Ishikawa (cell line): ENCODE results near the gene GAS2.

ENCODE experiments used
- CEBPB ChIP-seq: IDR thresholded peaks from 2 replicates; pipeline ENCODE4 v1.6.1; 2012
- CREB1 ChIP-seq: IDR thresholded peaks from 2 replicates; pipeline ENCODE4 v1.6.1; 2012; ENCODE audit warnings: low read depth
- EGR1 ChIP-seq: IDR thresholded peaks from 2 replicates; pipeline ENCODE4 v1.6.1; 2012
- EP300 ChIP-seq: IDR thresholded peaks from 2 replicates; pipeline ENCODE4 v1.6.1; 2012; ENCODE audit warnings: borderline replicate concordance
- FOXM1 ChIP-seq: IDR thresholded peaks from 2 replicates; pipeline ENCODE4 v1.6.1; 2012; ENCODE audit warnings: low read depth, borderline replicate concordance
- NFIC ChIP-seq: IDR thresholded peaks from 2 replicates; pipeline ENCODE4 v1.6.1; 2012
- RAD21 ChIP-seq: IDR thresholded peaks from 2 replicates; pipeline ENCODE4 v1.6.1; 2012; ENCODE audit warnings: low read depth
- TAF1 ChIP-seq: IDR thresholded peaks from 2 replicates; pipeline ENCODE4 v1.6.1; 2012; ENCODE audit warnings: low read depth, mild to moderate bottlenecking
- TCF12 ChIP-seq: IDR thresholded peaks from 2 replicates; pipeline ENCODE4 v1.6.1; 2012; ENCODE audit warnings: low read depth
- TEAD4 ChIP-seq: IDR thresholded peaks from 2 replicates; pipeline ENCODE4 v1.6.1; 2012
- USF1 ChIP-seq: IDR thresholded peaks from 2 replicates; pipeline ENCODE4 v1.6.1; 2012
- YY1 ChIP-seq: IDR thresholded peaks from 2 replicates; pipeline ENCODE4 v1.6.1; 2012; ENCODE audit warnings: low read depth
- ZBTB7A ChIP-seq: IDR thresholded peaks from 2 replicates; pipeline ENCODE4 v1.6.1; 2012; ENCODE audit warnings: low read depth
- TF ChIP-seq, protein P1 (sequence below): IDR thresholded peaks from 2 replicates; pipeline ENCODE4 v1.6.1; 2012; ENCODE audit warnings: low read depth, mild to moderate bottlenecking
- TF ChIP-seq, protein P2 (sequence below): IDR thresholded peaks from 2 replicates; pipeline ENCODE4 v1.6.1; 2012

The GAS2 gene

DNA sequence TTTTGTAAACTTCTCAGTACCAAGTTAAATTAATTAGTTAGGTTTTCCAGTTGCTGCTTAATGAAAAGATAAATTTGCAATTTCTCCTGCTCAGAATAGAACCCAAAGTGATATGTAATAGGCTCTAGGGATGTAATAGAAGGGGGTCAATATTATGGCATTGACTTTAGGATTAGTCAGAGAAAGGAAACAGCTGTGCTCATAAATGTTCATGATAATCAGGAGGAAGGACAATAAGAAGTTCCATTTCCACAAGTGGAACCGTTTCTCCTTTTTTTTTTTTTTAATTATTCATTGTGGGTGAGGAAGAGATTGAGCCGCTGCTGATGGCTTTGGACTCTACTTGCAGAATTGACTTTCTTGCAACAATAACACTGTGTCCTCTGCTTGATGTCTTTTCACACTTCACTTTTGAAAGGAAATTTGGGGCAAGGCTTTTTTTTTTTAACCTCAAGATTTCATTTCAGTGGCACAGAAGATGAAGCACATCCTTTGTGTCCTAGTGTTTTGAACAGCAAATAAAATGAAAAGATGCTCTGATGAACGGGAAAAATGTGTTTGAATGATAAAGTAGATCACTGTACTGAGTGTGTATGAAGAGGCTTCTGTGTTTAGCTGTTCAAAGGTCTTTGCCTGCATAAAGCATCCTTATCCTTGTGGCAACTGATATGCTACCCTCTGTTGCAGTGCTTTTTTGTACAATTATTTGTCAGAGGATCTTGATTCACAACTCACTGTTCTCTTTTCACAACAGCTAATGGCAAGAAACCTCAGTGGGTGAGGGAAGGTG, 62.4 kb downstream of the GAS2 start:
- no peak for TF ChIP-seq TAF1
- no peak for TF ChIP-seq NFIC
- no peak for TF ChIP-seq EGR1
- TF ChIP-seq RAD21: no peak
- no peak for TF ChIP-seq FOXM1
- TF ChIP-seq, protein P1, sequence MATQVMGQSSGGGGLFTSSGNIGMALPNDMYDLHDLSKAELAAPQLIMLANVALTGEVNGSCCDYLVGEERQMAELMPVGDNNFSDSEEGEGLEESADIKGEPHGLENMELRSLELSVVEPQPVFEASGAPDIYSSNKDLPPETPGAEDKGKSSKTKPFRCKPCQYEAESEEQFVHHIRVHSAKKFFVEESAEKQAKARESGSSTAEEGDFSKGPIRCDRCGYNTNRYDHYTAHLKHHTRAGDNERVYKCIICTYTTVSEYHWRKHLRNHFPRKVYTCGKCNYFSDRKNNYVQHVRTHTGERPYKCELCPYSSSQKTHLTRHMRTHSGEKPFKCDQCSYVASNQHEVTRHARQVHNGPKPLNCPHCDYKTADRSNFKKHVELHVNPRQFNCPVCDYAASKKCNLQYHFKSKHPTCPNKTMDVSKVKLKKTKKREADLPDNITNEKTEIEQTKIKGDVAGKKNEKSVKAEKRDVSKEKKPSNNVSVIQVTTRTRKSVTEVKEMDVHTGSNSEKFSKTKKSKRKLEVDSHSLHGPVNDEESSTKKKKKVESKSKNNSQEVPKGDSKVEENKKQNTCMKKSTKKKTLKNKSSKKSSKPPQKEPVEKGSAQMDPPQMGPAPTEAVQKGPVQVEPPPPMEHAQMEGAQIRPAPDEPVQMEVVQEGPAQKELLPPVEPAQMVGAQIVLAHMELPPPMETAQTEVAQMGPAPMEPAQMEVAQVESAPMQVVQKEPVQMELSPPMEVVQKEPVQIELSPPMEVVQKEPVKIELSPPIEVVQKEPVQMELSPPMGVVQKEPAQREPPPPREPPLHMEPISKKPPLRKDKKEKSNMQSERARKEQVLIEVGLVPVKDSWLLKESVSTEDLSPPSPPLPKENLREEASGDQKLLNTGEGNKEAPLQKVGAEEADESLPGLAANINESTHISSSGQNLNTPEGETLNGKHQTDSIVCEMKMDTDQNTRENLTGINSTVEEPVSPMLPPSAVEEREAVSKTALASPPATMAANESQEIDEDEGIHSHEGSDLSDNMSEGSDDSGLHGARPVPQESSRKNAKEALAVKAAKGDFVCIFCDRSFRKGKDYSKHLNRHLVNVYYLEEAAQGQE: no peak
- TF ChIP-seq YY1: no peak
- TF ChIP-seq EP300: no peak
- TF ChIP-seq, protein P2, sequence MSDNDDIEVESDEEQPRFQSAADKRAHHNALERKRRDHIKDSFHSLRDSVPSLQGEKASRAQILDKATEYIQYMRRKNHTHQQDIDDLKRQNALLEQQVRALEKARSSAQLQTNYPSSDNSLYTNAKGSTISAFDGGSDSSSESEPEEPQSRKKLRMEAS: no peak
- no peak for TF ChIP-seq USF1
- no peak for TF ChIP-seq ZBTB7A
- no peak for TF ChIP-seq CEBPB
- no peak for TF ChIP-seq TCF12
- TF ChIP-seq CREB1: no peak
- TF ChIP-seq TEAD4: no peak

- TF ChIP-seq, protein P1: no peak
- TF ChIP-seq RAD21: peak; percentile 33; the same call in 1 of the 2 replicates
- TF ChIP-seq TCF12: no peak
- no peak for TF ChIP-seq FOXM1
These were observed 63.9 kb downstream of the GAS2 start for GRCh38 chr11:22730319-22730718.

DNA sequence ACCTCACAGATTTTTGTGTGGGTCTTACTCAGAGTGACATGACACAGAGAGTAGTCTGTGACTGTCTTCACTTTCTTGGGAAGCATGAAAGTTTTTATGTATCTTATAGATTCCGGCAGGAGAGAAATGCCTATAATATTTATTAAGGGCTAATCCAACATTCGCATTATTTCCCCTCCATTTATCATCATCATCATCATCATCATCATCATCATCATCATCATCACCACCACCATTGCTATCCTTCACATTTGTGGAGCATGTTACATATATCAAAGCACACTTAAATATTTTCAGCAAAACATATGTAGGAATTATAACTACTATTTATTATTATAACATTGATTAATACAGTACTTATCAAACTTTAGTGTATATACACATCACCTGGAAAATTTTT, 66.2 kb downstream of the GAS2 start:
- TF ChIP-seq TCF12 (no peak), EP300 (no peak), ZBTB7A (no peak)

DNA sequence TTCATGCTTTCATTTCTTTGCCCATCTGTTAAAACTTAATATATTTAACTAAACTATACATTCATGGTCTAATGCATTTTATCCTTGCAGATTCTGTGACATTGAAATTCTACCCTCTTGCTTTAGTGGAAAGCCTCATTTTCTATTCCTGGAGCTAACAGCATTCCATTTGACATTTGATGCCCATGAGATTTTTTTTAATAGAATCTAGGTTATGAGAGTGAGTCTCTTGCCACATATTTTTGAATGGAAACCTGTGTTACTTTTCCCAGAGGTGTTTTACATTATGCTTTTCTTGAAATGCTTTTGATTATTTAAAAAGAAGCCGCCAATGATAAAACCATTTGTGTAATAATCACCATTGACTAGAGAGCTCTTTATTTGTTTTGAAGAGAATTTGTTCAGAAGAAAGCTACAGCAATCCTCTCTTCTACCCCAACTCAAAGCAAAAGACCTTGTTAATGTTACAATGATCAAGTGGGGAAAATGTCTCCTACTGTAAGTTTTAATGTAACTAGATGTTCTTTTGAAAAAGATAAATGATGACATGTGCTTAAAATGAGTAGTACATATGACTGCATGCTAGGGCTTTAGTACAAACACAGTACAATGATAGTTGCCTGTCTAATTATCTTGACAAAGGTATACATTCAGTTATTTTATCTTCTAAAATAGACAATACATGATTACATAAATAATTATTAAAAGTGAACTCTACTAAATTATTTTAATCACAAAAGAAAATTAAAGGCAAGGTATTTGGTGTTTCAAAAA, 67.3 kb downstream of the GAS2 start:
- TF ChIP-seq, protein P1: no peak
- TF ChIP-seq RAD21 (no peak), ZBTB7A (no peak), CEBPB (no peak), YY1 (no peak), TEAD4 (no peak), EP300 (no peak), NFIC (no peak), TCF12 (no peak), TAF1 (no peak), EGR1 (no peak)
- TF ChIP-seq, protein P2: no peak
